Activated naive CD4-positive, alpha-beta T cell treated with anti-CD3 and anti-CD28 coated beads, Interleukin-2, amount 50 U/mL, for 72 hours (primary cell): ENCODE results near the gene DXO. TPM values are rescaled to one million over a fixed set of nuclear protein-coding genes. Genes with fewer than 3 reads are reported as not detected.
A peak's percentile ranks its signal among the peaks of the same experiment; 100 is the strongest.
"Not testable (repeated sequence)": the region's sequence is repeated elsewhere in the genome, so short reads cannot be mapped to it uniquely, and the experiment has no call there.

Source experiments
- ATAC-seq, 2 donors: fragments of 150-1000 bp; cut with Tn5 transposase; 2 replicates each; pipeline ENCODE4 v1.10.0; 2021; ENCODE audit warnings: mild to moderate bottlenecking in 2 of 2, moderate library complexity in 2 of 2
- DNase-seq, 2 donors: peaks; one replicate each; pipeline ENCODE4 v3.0.0; 2021 to 2022; ENCODE audit warnings: low spot score in 2 of 2
- H3K27ac Mint-ChIP-seq, 2 donors: one replicate each; pipeline ENCODE4 v1.8.0; 2022; ENCODE audit warnings: mild to moderate bottlenecking in 2 of 2, mixed read lengths in 2 of 2
- H3K36me3 Mint-ChIP-seq, 2 donors: one replicate each; pipeline ENCODE4 v1.8.0; 2022; ENCODE audit warnings: mixed read lengths in 2 of 2
- H3K9me3 Mint-ChIP-seq, 2 donors: one replicate each; pipeline ENCODE4 v1.8.0; 2022; ENCODE audit warnings: mixed read lengths in 2 of 2
- total RNA-seq, 2 donors: library from RNA; stranded (reverse); gene quantifications; one replicate each; pipeline ENCODE4 v1.2.3, GENCODE V29; 2022

DXO gene
- total RNA-seq, 2 donors from 2014 or later, result 16.2 to 18.5 TPM

DNA sequence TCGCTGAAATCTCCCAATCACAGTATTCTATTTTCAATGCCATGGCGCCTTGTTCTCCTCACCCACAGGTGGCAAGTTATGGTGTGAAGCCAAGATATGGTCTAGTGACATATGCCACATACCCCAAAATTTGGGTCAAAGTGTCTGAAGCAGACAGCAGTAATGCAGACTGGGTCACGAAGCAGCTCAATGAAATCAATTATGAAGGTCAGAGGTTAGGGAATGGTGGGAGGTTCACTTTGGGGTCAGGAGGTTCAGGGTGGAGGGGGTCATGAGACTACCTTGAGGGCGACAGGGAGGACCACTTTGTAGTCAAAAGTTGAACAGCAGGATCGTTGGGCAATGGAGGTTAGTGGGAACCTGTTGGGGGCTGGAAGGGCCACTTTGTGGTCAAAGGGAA, 23.6 kb downstream of the DXO start:
- ATAC-seq (no peak), DNase-seq (no peak)
- H3K36me3 Mint-ChIP-seq, result peaks cover 0 to 6% of the 10 kb centered on the region in 2 donors
- H3K27ac Mint-ChIP-seq, result no peak overlapping the region
- H3K9me3 Mint-ChIP-seq, result no peaks in the 10 kb centered on the region

DNA sequence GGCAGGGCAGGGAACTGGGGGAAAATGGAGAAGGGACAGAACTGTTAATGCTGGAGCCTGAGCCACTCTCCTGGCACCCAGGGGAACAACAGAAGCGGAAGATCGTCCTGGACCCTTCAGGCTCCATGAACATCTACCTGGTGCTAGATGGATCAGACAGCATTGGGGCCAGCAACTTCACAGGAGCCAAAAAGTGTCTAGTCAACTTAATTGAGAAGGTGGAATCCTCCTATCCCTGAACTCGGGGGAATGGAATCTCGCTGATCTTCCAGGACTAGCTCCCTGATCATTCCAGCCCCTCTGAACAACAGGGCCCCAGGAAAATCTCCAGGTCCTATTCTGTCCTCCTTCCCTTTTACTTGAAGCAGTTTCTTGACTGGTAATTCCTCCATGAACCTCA, 24.1 kb downstream of the DXO start:
- no peak for DNase-seq
- no peak for ATAC-seq
- no peaks in the 10 kb centered on the region for H3K9me3 Mint-ChIP-seq
- H3K36me3 Mint-ChIP-seq, result peaks cover 0 to 1% of the 10 kb centered on the region in 2 donors
- no peak overlapping the region for H3K27ac Mint-ChIP-seq

DNA sequence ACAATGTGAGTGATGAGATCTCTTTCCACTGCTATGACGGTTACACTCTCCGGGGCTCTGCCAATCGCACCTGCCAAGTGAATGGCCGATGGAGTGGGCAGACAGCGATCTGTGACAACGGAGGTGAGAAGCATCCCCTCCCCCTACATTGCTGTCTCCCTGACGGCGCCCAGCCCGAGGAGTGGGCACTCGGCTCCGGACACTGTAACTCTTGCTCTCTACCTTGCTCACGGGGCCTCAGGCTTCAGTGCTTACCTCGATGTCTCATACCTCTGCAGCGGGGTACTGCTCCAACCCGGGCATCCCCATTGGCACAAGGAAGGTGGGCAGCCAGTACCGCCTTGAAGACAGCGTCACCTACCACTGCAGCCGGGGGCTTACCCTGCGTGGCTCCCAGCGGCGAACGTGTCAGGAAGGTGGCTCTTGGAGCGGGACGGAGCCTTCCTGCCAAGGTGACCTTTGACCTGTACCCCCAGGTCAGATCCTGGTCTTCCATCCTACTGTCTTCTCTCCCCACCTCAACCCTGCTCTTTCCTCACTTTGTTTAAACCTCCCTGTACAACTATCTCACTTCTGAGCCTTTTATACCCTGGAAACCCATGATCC, 24.8 kb downstream of the DXO start:
- DNase-seq, result no peak
- Mint-ChIP-seq H3K9me3 (no peaks in the 10 kb centered on the region), H3K36me3 (no peaks in the 10 kb centered on the region), H3K27ac (peak overlapping the region in 1 of 2 donors; percentile 29)
- ATAC-seq, result no peak

DNA sequence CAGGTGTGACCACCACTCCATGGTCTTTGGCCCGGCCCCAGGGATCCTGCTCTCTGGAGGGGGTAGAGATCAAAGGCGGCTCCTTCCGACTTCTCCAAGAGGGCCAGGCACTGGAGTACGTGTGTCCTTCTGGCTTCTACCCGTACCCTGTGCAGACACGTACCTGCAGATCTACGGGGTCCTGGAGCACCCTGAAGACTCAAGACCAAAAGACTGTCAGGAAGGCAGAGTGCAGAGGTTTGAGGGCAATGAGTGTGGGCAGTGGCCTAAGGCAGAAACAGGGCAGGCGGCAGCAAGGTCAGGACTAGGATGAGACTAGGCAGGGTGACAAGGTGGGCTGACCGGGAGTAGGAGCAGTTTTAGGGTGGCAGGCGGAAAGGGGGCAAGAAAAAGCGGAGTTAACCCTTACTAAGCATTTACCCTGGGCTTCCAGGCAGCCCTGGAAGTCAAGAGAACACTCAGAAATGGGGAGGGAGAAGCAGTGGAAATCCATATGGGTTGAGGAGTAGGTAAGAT, 25.5 kb downstream of the DXO start:
- H3K36me3 Mint-ChIP-seq, result no peaks in the 10 kb centered on the region

DNA sequence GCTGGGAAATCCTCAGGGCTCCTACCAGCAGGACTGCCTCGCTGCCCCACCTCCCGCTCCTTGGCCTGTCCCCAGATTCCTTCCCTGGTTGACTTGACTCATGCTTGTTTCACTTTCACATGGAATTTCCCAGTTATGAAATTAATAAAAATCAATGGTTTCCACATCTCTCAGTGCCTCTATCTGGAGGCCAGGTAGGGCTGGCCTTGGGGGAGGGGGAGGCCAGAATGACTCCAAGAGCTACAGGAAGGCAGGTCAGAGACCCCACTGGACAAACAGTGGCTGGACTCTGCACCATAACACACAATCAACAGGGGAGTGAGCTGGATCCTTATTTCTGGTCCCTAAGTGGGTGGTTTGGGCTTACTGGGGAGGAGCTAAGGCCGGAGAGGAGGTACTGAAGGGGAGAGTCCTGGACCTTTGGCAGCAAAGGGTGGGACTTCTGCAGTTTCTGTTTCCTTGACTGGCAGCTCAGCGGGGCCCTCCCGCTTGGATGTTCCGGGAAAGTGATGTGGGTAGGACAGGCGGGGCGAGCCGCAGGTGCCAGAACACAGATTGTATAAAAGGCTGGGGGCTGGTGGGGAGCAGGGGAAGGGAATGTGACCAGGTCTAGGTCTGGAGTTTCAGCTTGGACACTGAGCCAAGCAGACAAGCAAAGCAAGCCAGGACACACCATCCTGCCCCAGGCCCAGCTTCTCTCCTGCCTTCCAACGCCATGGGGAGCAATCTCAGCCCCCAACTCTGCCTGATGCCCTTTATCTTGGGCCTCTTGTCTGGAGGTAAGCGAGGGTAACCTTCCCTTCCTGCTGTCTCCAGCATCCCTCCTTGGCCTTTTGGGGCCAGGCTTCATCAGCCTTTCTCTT, 26.2 kb downstream of the DXO start, which contains the start of gene CFB:
Gene CFB, plus strand, starts transcription at position 589 of the 863 bp plus-strand sequence. Its CDS starts 127 bp downstream, at position 716.
- Mint-ChIP-seq H3K36me3 (no peaks in the 10 kb centered on the region), H3K27ac (peak within 1 kb of the TSS; percentile 29 to 82), H3K9me3 (no peaks in the 10 kb centered on the region)
- ATAC-seq (peak; percentile 32 to 56), DNase-seq (no peak)

More for the DNA sequence above, 25.5 kb downstream of the DXO start:
- H3K27ac Mint-ChIP-seq, result peak overlapping the region in 1 of 2 donors; percentile 82
- no peaks in the 10 kb centered on the region for H3K9me3 Mint-ChIP-seq
- DNase-seq (no peak), ATAC-seq (no peak)

DNA sequence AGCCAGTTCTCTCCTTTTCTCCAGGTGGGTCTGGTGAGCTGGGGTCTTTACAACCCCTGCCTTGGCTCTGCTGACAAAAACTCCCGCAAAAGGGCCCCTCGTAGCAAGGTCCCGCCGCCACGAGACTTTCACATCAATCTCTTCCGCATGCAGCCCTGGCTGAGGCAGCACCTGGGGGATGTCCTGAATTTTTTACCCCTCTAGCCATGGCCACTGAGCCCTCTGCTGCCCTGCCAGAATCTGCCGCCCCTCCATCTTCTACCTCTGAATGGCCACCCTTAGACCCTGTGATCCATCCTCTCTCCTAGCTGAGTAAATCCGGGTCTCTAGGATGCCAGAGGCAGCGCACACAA, 26.8 kb downstream of the DXO start:
- peak in 1 of 2 donors; percentile 6 for ATAC-seq
- no peak for DNase-seq
- Mint-ChIP-seq H3K36me3 (no peaks in the 10 kb centered on the region), H3K27ac (peak overlapping the region in 1 of 2 donors; percentile 29), H3K9me3 (no peaks in the 10 kb centered on the region)

DNA sequence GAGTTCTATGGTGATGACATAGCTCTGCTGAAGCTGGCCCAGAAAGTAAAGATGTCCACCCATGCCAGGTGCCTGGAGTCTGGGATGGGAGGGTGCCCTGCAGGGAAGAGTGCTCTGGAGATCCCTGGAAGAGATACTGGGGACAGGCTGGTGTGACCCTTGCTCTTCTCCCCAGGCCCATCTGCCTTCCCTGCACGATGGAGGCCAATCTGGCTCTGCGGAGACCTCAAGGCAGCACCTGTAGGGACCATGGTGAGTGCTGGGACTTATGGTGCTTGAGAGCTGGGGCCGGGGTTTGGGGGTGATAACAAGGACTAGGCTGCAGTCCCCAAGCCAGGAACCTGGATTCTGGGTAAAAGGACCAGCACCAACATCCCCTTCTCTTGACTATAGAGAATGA, 28.2 kb downstream of the DXO start:
- ATAC-seq (no peak), DNase-seq (no peak)
- H3K27ac Mint-ChIP-seq, result peak overlapping the region in 1 of 2 donors; percentile 52
- H3K9me3 Mint-ChIP-seq, result no peaks in the 10 kb centered on the region
- H3K36me3 Mint-ChIP-seq, result no peaks in the 10 kb centered on the region

DNA sequence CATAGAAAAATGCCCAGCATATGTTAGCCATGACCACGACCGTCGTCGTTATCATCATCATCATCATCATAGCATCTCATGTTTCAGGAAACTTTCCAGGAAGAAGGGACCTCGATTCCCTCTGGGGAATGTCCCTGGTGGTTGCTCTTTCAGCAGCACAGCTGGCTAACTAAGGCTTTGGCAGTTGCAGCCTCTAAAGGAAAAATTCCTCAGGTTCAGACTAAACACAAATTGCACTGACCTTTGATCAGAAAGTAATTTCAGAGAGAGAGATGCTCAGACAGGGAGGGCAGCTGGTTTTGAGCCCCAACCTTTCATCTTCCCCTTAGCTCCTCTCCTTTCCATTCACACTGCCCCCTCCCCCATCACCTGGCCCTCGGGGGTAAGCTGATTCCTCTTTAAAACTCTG, 31.7 kb downstream of the DXO start:
- ATAC-seq (peak in 1 of 2 donors; percentile 48), DNase-seq (no peak)
- Mint-ChIP-seq H3K27ac (peak overlapping the region in 1 of 2 donors; percentile 85), H3K9me3 (no peaks in the 10 kb centered on the region), H3K36me3 (no peaks in the 10 kb centered on the region)

DNA sequence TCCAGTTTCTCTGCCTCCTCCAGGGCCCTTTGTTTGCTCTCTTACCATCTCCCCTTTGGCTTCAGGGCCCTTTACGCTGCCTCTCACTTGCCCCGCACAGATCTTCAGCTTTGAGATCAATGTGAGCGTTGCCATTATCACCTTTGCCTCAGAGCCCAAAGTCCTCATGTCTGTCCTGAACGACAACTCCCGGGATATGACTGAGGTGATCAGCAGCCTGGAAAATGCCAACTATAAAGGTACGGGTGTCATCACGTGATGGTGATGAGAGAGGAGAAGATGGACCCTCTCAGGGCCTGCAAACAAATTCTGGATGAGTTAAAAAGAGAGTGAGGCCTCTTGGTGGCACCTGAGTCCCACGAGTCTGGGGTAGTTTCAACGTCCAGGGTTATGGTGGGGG, 36.1 kb downstream of the DXO start:
- no peak for ATAC-seq
- no peaks in the 10 kb centered on the region for H3K9me3 Mint-ChIP-seq
- no peak for DNase-seq
- no peak overlapping the region for H3K27ac Mint-ChIP-seq
- no peaks in the 10 kb centered on the region for H3K36me3 Mint-ChIP-seq

DNA sequence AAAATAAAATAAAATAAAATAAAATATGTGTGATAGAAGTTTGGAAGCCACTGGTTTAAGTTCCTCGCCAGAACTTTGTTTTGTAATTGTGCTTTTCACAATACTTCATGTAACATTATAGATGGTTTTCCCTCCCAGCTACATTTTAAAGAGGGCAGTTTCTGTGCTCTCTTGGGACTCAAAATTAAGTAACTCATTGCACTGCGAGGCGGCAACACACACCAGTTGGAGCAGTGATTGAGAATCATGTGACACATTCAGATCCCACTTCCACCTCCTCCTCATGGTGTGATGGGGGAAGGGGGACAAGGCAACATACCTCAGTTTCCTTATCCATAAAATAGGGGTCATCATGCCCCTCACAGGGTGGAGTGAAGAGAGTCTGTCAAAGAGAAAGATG, 36.9 kb downstream of the DXO start:
- Mint-ChIP-seq H3K36me3 (no peaks in the 10 kb centered on the region), H3K9me3 (no peaks in the 10 kb centered on the region), H3K27ac (no peak overlapping the region)
- ATAC-seq (no peak), DNase-seq (no peak)

DNA sequence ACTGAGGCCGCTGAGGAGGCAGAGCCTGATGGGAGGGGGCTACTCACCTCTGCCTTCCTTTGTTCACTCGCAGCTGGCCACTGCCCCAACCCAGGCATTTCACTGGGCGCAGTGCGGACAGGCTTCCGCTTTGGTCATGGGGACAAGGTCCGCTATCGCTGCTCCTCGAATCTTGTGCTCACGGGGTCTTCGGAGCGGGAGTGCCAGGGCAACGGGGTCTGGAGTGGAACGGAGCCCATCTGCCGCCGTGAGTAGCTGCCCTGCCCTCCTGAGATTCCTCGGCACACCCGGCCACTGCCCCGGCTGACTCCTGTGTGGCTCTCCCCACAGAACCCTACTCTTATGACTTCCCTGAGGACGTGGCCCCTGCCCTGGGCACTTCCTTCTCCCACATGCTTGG, 38.4 kb downstream of the DXO start:
- Mint-ChIP-seq H3K9me3 (no peaks in the 10 kb centered on the region), H3K27ac (no peak overlapping the region), H3K36me3 (no peaks in the 10 kb centered on the region)
- DNase-seq (no peak), ATAC-seq (no peak)

DNA sequence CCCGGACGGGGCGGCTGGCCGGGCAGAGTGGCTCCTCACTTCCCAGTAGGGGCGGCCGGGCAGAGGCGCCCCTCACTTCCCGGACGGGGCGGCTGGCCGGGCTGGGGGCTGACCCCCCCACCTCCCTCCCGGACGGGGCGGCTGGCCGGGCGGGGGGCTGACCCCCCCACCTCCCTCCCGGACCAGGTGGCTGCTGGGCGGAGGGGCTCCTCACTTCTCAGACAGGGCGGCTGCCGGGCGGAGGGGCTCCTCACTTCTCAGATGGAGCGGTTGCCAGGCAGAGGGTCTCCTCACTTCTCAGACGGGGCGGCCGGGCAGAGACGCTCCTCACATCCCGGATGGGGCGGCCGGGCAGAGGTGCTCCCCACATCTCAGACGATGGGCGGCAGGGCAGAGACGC, 39.8 kb downstream of the DXO start:
- not testable (repeated sequence) for H3K36me3 Mint-ChIP-seq, DNase-seq, ATAC-seq, H3K9me3 Mint-ChIP-seq, H3K27ac Mint-ChIP-seq

DNA sequence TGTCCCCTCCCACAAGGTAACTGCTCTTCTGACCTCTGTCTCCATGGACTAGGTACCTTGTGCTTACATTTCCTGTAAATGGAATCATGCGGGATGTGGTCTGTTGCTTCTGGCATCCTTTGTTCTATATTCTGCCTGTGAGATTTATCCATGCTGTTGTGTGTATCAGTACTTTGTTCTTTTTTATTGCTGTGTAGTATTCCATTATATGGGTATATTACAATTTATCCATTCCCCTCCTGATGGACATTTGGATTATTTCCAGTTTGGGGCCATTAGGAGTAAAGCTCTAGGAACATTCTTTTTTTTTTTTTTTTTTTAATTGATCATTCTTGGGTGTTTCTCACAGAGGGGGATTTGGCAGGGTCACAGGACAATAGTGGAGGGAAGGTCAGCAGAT, 41.0 kb downstream of the DXO start:
- H3K9me3 Mint-ChIP-seq, result no peaks in the 10 kb centered on the region
- DNase-seq, result no peak
- no peaks in the 10 kb centered on the region for H3K36me3 Mint-ChIP-seq
- ATAC-seq, result no peak
- H3K27ac Mint-ChIP-seq, result no peak overlapping the region

DNA sequence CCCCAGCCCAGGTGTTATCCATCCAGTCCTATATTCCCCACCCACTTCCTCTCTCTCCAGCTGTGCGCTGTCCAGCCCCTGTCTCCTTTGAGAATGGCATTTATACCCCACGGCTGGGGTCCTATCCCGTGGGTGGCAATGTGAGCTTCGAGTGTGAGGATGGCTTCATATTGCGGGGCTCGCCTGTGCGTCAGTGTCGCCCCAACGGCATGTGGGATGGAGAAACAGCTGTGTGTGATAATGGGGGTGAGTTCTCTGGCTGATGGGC, 43.3 kb downstream of the DXO start:
- ATAC-seq (no peak), DNase-seq (no peak)
- Mint-ChIP-seq H3K36me3 (no peaks in the 10 kb centered on the region), H3K9me3 (no peaks in the 10 kb centered on the region), H3K27ac (no peak overlapping the region)

DNA sequence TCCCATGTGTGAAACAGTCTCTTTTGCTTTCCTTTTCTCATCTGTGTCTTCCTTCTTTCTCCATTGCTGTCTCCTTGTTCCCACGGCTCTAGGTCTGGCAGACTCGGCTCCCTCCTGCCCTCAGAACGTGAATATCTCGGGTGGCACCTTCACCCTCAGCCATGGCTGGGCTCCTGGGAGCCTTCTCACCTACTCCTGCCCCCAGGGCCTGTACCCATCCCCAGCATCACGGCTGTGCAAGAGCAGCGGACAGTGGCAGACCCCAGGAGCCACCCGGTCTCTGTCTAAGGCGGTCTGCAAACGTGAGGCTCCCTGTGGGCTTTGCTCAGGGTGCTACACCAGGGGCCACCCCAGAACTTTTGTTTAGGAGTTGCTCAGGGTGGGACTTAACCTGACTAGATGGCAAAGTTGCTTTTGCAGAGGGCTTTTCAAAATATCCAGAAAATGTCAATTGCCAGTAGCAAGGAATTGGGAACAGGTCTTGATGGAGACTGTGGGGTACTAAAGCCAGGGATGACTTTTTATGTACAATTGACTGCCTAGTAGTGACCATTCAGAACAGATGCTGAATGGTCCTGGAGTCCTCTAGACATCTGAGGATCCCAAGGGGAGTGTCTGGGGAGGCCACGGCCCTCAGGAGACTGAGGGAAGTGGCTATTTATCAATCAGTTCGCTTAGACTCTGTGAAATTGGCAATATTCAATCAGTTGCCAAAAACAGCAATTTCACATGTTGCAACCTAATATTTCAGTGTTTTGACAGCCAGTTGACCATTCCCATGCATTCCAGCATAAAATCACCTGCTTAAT, 43.9 kb downstream of the DXO start:
- H3K27ac Mint-ChIP-seq, result no peak overlapping the region
- H3K36me3 Mint-ChIP-seq, result no peaks in the 10 kb centered on the region
- DNase-seq (no peak), ATAC-seq (no peak)
- H3K9me3 Mint-ChIP-seq, result no peaks in the 10 kb centered on the region

DNA sequence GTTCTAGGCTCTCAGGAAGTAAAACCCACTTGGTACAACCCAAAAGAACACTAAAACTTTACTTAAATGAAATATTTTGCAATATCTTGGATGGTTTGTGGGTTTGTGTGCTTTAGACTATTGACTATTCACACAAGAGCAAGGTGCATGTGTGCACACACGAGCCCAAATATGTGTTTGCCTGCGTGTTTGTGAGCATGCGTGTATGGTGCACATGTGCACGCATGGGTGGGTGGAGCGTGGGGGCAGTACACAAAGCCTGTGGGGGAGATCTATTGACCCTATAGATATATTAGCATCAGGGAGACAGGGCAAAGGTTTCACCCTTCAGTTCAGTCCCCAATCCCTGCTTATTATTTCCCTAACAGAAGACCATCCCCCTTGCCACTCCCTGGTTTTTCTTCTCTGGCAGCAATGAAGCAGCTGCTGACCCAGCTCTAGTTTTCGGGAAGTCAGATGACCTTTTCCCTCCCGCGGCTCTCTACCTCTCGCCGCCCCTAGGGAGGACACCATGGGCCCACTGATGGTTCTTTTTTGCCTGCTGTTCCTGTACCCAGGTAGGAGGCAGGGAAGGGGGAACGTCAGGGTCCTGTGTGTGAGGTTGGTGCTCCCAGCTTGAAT, 44.6 kb downstream of the DXO start, which contains the start of gene C2:
Gene C2, plus strand, starts transcription at position 476 of the 621 bp plus-strand sequence. Its CDS starts 36 bp downstream, at position 512.
- no peak for ATAC-seq
- H3K27ac Mint-ChIP-seq, result no peak within 1 kb of the TSS
- no peaks in the 10 kb centered on the region for H3K36me3 Mint-ChIP-seq
- H3K9me3 Mint-ChIP-seq, result no peaks in the 10 kb centered on the region
- no peak for DNase-seq

DNA sequence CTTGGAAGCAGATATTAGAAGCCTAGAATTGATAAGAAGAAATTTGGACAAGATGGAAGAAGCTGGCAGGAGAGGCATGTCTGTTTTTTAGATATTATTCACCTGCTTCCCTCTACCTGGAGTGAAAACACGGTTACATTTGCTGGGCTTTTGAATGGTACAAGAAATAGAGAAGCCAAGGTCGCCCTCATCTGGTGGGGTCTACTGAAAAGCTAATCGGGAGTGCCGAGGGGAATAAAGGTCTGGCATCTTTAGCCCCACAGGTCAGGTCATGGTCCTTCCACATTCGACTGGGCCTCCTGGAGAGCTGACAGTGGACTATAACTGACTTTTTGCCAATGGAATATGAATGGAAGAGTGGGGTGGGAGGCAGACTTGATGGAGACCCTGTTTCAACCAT, 49.0 kb downstream of the DXO start:
- H3K9me3 Mint-ChIP-seq, result no peaks in the 10 kb centered on the region
- DNase-seq (peak in 1 of 2 donors; percentile 32), ATAC-seq (peak in 1 of 2 donors; percentile 60)
- no peaks in the 10 kb centered on the region for H3K36me3 Mint-ChIP-seq
- no peak overlapping the region for H3K27ac Mint-ChIP-seq
